ENCODE results near the gene DDC.

Gene DDC

GRCh38 chr7:50486512-50486911 is 78.7 kb downstream of the DDC start:
- H3K4me3 ChIP-seq (ENCODE audit: low read depth, low read length): no peak overlapping the region
- TF ChIP-seq, protein P1, sequence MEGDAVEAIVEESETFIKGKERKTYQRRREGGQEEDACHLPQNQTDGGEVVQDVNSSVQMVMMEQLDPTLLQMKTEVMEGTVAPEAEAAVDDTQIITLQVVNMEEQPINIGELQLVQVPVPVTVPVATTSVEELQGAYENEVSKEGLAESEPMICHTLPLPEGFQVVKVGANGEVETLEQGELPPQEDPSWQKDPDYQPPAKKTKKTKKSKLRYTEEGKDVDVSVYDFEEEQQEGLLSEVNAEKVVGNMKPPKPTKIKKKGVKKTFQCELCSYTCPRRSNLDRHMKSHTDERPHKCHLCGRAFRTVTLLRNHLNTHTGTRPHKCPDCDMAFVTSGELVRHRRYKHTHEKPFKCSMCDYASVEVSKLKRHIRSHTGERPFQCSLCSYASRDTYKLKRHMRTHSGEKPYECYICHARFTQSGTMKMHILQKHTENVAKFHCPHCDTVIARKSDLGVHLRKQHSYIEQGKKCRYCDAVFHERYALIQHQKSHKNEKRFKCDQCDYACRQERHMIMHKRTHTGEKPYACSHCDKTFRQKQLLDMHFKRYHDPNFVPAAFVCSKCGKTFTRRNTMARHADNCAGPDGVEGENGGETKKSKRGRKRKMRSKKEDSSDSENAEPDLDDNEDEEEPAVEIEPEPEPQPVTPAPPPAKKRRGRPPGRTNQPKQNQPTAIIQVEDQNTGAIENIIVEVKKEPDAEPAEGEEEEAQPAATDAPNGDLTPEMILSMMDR (IDR thresholded peaks at IDR 0.05; ENCODE audit: insufficient read depth, low read depth, low read length, missing control alignments): no peak
- no peak for DNase-seq (ENCODE audit: low read depth)

DNA sequence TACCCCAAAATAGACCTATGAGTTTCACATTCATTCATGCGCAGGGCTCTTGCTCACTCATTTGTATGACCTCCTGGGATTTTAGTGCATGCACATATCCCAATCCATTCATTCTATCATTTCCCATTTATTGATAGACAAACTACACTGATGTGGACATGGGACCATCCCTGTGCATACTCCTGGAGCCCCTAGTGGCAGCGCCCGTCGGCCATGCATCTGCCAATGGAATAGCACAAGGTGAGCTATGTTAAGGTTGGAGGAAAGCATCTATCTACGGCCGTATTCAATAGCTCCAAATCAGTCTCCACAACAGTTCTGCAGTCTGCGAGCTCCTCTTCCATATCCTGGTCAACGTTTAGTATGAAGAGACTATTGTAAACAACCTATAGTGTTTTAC is 83.3 kb downstream of the DDC start:
- TF ChIP-seq, protein P1 (IDR thresholded peaks at IDR 0.05; ENCODE audit: insufficient read depth, low read depth, low read length, missing control alignments): no peak
- DNase-seq (ENCODE audit: low read depth): no peak
- H3K4me3 ChIP-seq (ENCODE audit: low read depth, low read length): no peak overlapping the region

GRCh38 chr7:50480797-50481196 is 84.4 kb downstream of the DDC start:
- DNase-seq (ENCODE audit: low read depth): no peak
- TF ChIP-seq, protein P1 (IDR thresholded peaks at IDR 0.05; ENCODE audit: insufficient read depth, low read depth, low read length, missing control alignments): no peak

DNA sequence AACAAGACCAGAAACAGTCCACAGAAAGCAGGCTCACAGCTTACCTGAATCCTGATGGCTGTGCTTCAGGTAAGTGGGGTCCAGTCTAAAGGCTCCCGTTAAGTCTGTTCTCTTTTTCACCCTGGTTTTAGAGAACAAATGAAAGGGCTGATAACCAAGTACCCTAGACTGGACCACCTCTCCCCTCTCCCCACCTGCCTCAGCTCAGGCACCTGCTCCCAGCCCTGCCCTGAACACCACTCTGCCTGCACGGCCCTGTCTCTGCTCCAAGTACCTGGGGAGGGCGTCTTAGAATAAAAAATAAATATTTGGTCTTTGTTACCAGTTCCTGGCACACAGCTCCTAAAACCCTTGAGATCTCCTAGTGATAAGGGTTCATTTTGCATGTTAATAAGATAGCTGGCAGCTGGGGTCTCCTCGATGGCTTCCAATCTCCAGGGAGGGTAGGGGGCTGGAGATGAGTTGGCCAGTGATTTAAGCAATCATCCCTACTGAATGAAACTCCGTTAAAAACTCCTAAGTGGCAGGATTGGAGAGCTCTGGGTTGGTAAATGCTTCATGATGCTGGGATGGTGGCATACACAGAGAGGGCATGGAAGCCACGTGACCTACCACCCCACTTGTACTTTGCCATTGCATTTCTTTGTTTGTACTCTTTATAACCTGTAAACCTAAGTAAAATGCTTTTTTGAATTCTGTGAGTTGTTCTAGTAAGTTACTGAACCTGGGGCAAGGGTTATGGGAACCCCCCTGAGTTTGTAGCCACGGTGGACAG is 85.3 kb downstream of the DDC start:
- DNase-seq (ENCODE audit: low read depth): no peak
- no peak overlapping the region for H3K4me3 ChIP-seq (ENCODE audit: low read depth, low read length)
- TF ChIP-seq, protein P1 (IDR thresholded peaks at IDR 0.05; ENCODE audit: insufficient read depth, low read depth, low read length, missing control alignments): no peak

More at GRCh38 chr7:50480797-50481196, 84.4 kb downstream of the DDC start:
- no peak overlapping the region for H3K4me3 ChIP-seq (ENCODE audit: low read depth, low read length)

DNA sequence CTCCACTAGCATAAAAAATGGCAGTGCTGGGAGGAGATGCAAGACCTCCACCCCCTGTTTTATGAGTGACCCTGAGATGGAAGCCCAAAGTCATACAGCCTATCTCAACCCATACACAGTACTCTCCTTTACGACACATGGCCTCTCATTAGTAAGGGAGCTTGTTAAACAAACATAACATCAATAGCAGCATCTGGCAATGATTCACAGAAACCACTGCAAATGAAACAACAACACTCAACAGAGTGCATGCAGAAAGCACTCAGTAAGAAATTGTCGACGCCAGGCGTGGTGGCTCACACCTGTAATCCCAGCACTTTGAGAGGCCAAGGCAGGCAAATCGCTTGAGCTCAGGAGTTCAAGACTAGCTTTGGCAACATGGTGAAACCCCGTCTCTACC is 87.6 kb downstream of the DDC start:
- no peak overlapping the region for H3K4me3 ChIP-seq (ENCODE audit: low read depth, low read length)
- DNase-seq (ENCODE audit: low read depth): no peak
- TF ChIP-seq, protein P1 (IDR thresholded peaks at IDR 0.05; ENCODE audit: insufficient read depth, low read depth, low read length, missing control alignments): no peak

- DNase-seq (ENCODE audit: low read depth): no peak
- TF ChIP-seq, protein P1 (IDR thresholded peaks at IDR 0.05; ENCODE audit: insufficient read depth, low read depth, low read length, missing control alignments): no peak
- H3K4me3 ChIP-seq (ENCODE audit: low read depth, low read length): no peak overlapping the region
Measured at GRCh38 chr7:50476953-50477625, 88.1 kb downstream of the DDC start.

All from GM12865 (cell line).